HG02973 (cell line): ENCODE measurements around the gene CSAD.
"Not testable (repeated sequence)": the region's sequence is repeated elsewhere in the genome, so short reads cannot be mapped to it uniquely, and the experiment has no call there.

Experiments used
- ATAC-seq: cut with Tn5 transposase; IDR thresholded peaks from one replicate; pipeline ENCODE4 v1.9.1; 2021; ENCODE audit warnings: moderate library complexity; ENCODE audit not compliant: unreplicated experiment

Gene CSAD

GRCh38 chr12:53218551-53219291, 38.0 kb upstream of the CSAD start:
- no peak for ATAC-seq

GRCh38 chr12:53217931-53218307, 37.2 kb upstream of the CSAD start:
- no peak for ATAC-seq

- ATAC-seq: no peak
These were observed 36.6 kb upstream of the CSAD start for GRCh38 chr12:53217051-53217930.

GRCh38 chr12:53215497-53215896, 34.8 kb upstream of the CSAD start:
- ATAC-seq: no peak

GRCh38 chr12:53214687-53215455, 34.1 kb upstream of the CSAD start:
- no peak for ATAC-seq

- no peak for ATAC-seq
These were observed 33.5 kb upstream of the CSAD start for GRCh38 chr12:53214221-53214620.

- no peak for ATAC-seq
These were observed 32.6 kb upstream of the CSAD start for GRCh38 chr12:53213348-53213747.

- no peak for ATAC-seq
These were observed 32.2 kb upstream of the CSAD start for GRCh38 chr12:53212931-53213330.

- ATAC-seq: no peak
These were observed 31.0 kb upstream of the CSAD start for GRCh38 chr12:53211476-53212381.

- no peak for ATAC-seq
These were observed 30.1 kb upstream of the CSAD start for GRCh38 chr12:53210843-53211242.

- no peak for ATAC-seq
These were observed 28.2 kb upstream of the CSAD start for GRCh38 chr12:53208877-53209463.

GRCh38 chr12:53208435-53208834, 27.7 kb upstream of the CSAD start:
- no peak for ATAC-seq

- ATAC-seq: peak; percentile 36
These were observed 26.3 kb upstream of the CSAD start, which contains the start of gene ITGB7 for GRCh38 chr12:53207042-53207441. Gene ITGB7, minus strand, starts transcription at chr12:53207251. Its CDS starts 6,808 bp downstream, at chr12:53200443.

- peak; percentile 68 for ATAC-seq
These were observed 25.2 kb upstream of the CSAD start for GRCh38 chr12:53205747-53206419.

- no peak for ATAC-seq
These were observed 23.6 kb upstream of the CSAD start for GRCh38 chr12:53204351-53204750.

- ATAC-seq: not testable (repeated sequence)
These were observed 21.6 kb upstream of the CSAD start for GRCh38 chr12:53202316-53202715.

GRCh38 chr12:53201639-53202038, 20.9 kb upstream of the CSAD start:
- ATAC-seq: no peak

- ATAC-seq: no peak
These were observed 20.4 kb upstream of the CSAD start for GRCh38 chr12:53201177-53201541.

- no peak for ATAC-seq
These were observed 19.9 kb upstream of the CSAD start for GRCh38 chr12:53200458-53201176.
